GM20000 (cell line): ENCODE measurements around the gene PACS1.

Experiments used
- DNase-seq: peaks from one replicate; pipeline ENCODE4 v3.0.0; 2012; ENCODE audit warnings: low spot score
- TF ChIP-seq, protein P1 (sequence below): IDR thresholded peaks from 2 replicates; pipeline ENCODE4 v1.5.1; 2012; ENCODE audit warnings: mild to moderate bottlenecking, control low read depth; ENCODE audit errors: extremely low read depth, missing control alignments

Gene PACS1

DNA sequence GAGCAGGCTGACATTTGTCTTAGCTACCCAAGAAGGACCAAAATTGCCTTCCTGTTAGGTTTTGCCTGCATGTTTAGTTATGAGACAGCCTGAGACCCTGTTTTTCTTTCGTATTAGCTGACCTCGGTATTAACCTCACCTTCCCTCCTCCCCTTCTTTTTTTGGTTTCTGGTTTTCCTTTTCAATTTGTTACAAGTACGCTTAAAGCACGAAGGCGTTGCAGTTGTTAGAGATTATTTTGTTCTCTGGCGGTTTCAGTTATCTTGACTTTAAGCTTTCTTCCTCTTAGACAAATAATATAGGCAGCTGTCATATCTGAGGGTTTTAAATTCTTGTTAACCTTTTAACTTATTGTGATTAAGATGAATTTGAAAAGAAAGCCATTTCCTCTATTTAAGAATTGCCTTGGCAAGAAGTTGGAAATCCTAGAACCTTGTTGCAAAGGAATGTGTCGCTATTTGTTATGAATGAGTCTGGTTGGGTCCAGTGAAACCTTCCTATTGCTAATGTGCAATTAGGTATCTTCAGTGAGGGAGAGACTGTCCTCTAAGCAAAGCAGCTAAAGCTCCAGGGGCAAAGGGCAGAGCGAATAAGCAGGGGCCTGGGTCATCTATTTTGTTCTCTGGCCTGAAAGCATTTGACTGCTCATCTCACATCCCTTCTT is 45.7 kb downstream of the PACS1 start:
- TF ChIP-seq, protein P1, sequence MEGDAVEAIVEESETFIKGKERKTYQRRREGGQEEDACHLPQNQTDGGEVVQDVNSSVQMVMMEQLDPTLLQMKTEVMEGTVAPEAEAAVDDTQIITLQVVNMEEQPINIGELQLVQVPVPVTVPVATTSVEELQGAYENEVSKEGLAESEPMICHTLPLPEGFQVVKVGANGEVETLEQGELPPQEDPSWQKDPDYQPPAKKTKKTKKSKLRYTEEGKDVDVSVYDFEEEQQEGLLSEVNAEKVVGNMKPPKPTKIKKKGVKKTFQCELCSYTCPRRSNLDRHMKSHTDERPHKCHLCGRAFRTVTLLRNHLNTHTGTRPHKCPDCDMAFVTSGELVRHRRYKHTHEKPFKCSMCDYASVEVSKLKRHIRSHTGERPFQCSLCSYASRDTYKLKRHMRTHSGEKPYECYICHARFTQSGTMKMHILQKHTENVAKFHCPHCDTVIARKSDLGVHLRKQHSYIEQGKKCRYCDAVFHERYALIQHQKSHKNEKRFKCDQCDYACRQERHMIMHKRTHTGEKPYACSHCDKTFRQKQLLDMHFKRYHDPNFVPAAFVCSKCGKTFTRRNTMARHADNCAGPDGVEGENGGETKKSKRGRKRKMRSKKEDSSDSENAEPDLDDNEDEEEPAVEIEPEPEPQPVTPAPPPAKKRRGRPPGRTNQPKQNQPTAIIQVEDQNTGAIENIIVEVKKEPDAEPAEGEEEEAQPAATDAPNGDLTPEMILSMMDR, result no peak
- DNase-seq, result peak; percentile 64

DNA sequence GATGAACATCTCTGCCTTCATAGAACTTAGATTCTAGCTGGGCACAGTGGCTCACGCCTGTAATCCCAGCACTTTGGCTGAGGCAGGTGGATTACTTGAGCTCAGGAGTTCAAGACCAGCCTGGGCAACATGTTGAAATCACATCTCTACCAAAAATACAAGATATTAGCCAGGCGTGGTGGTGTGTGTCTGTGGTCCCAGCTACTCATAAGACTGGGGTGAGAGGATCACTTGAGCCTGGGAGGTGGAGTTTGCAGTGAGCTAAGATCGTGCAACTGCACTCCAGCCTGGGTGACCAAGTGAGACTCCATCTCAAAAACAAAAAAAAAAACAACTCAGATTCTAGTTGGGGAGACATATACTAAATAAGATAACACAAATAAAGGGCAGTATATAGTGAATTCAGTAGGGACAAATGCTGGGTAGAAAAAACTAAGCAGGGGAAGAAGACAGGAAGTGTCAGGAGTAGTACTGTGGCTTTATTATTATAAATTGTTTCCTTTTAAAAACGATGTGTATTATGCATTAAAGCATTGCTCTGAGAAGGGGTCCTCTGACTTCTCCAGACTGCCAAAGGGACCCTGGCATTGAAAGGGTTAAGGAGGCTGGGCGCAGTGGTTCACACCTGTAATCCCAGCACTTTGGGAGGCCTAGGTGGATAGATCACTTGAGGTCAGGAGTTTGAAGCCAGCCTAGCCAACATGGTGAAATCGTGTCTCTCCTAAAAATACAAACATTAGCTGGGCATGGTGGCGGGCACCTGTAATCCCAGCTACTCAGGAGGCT is 46.7 kb downstream of the PACS1 start:
- TF ChIP-seq, protein P1, result no peak
- DNase-seq, result no peak

DNA sequence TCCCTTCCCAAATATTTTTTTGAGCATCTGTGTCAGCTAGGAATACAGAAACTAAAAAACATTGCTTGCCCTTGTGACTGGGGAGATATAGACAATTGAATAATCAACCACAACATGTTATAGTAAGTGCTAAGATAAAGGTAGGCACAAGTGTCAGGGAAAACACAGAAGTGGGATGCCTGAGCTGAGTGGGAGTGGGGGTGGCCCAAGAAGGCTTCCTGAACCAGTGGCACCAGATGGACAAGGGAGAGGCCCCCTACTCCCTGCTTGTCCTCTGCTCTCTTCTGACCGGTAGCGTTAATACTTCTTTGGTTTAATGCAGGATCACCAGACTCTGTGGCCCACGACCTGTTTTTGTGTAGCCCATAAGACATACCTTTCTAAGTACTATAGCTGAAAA is 48.8 kb downstream of the PACS1 start:
- DNase-seq, result no peak
- TF ChIP-seq, protein P1, result no peak

DNA sequence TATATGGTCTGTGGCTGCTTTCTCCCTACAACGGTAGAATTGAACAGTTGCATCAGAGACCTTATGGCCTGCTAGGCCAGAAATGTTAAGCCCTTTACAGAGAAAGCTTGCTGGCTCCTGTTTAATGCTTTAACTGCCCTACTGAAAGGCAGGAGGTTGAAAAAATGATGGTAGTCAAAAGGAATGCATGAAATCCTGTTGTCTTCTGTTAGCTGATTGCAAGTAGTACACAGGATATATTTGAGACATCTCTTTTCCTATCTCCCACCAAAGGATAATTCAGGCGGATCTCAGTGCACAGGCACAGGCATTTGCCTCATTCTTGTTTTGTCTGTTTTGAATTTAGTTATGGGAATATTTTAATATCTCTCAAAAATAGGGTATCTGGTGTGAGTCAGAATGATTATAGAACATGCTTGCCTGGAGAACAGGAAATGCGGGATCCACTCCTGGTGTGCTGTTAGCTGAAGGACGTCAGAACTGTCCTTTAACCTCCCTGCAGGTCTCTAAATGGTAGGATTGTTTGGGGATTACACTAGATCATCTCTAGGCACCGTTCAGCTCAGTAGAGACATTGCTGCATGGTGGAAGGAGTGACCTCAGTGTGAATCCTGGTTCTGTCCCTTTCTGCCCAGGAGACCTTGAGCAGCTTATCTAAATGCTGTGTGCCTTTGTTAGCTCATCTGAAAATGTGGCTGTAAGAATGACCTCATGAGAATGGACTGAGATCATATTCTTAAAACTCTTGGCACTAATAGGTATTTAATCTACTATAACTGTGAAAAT is 49.5 kb downstream of the PACS1 start:
- DNase-seq, result no peak
- TF ChIP-seq, protein P1, result no peak

DNA sequence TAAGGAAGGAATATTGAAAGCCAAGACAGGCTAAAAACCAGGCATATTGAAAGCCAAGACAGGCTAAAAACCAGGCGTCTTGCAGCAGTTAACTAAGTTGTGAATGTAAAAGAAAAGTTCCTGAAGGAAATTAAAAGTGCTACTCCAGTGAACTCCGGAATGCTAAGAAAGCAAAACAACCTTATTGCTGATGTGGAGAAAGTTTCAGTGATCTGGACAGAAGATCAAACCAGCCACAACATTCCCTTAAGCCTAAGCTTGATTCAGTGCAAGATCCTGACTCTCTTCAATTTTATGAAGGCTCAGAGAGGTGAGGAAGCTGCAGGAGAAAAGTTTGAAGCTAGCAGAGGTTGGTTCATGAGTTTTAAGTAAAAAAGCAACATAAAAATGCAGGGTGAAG is 51.4 kb downstream of the PACS1 start:
- TF ChIP-seq, protein P1, result no peak
- DNase-seq, result no peak

DNA sequence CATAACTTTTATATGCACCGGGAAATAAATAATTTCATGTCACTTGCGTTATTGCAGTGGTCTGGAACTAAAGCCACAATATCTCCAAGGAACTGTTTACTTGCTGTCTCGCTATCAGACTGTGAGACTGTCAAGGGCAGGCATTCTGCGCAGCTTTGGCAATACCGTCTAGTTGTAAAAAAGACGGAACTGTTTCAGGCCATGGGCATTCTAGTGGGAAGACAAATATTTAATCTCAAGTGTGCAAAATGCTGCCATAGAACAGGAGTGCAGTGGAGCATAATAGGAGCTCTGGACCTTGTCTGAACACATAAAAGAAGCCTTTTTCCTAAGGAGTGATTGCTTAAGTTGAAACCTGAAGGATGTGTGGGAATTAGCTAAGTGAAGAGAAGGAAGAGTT is 53.8 kb downstream of the PACS1 start:
- no peak for DNase-seq
- TF ChIP-seq, protein P1, result no peak

DNA sequence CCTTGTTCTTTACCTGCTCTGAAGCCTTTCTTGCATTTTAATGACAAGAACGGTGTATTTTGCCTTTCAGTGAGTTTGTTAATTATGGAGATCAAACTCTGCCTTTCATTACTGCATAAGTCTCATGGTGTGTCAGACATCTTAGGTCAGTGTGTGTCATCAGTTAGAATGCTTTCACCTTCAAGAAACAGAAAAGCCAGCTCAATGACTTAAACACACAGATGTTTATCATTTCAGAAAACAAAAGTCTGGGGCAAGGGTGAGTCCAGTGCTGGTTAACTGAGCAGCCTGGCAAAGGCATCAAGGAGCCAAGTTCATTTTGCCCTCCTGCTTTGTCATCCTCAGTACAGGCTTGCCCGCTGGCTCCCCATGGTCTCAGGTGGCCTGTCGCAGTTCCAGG is 54.5 kb downstream of the PACS1 start:
- DNase-seq, result no peak

More for the DNA sequence above, 54.5 kb downstream of the PACS1 start:
- TF ChIP-seq, protein P1, result no peak
